ENCODE measurements around the gene TUT1. TPM values are rescaled to one million over a fixed set of nuclear protein-coding genes. Genes with fewer than 3 reads are reported as not detected.

TUT1 gene
- total RNA-seq, 1 experiment from 2014 or later = 39.3 TPM

DNA sequence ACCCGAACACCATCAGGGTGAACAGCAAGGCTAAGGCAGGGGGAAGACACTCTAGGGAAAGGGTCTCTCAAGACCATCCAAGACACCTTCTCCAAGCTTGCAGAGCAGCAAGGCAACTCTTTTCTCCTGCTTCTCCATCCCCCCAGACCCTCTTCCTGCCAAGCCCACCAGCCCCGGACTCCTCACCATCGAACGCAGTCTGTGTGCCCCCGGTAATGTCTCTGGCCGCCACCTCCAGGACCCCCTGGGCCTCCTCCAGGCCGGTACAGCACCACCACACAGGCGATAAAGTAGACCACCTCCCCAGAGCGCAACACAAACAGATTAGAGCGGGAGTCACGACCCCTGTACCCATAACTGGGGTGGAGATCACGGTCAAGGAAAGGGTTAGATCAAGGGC, 17.5 kb upstream of the TUT1 start:
- BruUV-seq (replicated peaks) = no TSS peak
- POLR2A ChIA-PET (ENCODE audit: unreplicated experiment) = no interaction called here
- CTCF ChIA-PET = no interaction called here
- no peaks in the 10 kb centered on the region for H3K27me3 ChIP-seq (ENCODE audit: insufficient read depth, low read depth)
- DNase-seq = no peak
- no peak overlapping the region for H2AFZ ChIP-seq
- no peaks in the 10 kb centered on the region for H3K9me3 ChIP-seq (ENCODE audit: insufficient read depth, low read depth)
- no peak overlapping the region for H3K27ac ChIP-seq
- H3K79me2 ChIP-seq (ENCODE audit: low read depth) = peaks cover 18% of the 10 kb centered on the region
- no peaks in the 10 kb centered on the region for H4K20me1 ChIP-seq (ENCODE audit: insufficient read depth)
- peaks cover 23% of the 10 kb centered on the region for H3K4me1 ChIP-seq (replicated peaks; ENCODE audit: insufficient read depth)
- TF ChIP-seq EZH2 (IDR thresholded peaks at IDR 0.05; ENCODE audit: low read depth) = no peak
- TF ChIP-seq, protein P1, sequence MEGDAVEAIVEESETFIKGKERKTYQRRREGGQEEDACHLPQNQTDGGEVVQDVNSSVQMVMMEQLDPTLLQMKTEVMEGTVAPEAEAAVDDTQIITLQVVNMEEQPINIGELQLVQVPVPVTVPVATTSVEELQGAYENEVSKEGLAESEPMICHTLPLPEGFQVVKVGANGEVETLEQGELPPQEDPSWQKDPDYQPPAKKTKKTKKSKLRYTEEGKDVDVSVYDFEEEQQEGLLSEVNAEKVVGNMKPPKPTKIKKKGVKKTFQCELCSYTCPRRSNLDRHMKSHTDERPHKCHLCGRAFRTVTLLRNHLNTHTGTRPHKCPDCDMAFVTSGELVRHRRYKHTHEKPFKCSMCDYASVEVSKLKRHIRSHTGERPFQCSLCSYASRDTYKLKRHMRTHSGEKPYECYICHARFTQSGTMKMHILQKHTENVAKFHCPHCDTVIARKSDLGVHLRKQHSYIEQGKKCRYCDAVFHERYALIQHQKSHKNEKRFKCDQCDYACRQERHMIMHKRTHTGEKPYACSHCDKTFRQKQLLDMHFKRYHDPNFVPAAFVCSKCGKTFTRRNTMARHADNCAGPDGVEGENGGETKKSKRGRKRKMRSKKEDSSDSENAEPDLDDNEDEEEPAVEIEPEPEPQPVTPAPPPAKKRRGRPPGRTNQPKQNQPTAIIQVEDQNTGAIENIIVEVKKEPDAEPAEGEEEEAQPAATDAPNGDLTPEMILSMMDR (conservative IDR thresholded peaks at IDR 0.05) = no peak
- H3K36me3 ChIP-seq (ENCODE audit: low read depth) = peaks cover 9% of the 10 kb centered on the region; the same call in 1 of the 2 replicates
- H3K9me2 ChIP-seq (ENCODE audit: insufficient read depth) = no peaks in the 10 kb centered on the region
- no peak overlapping the region for H3K4me3 ChIP-seq
- H3K4me2 ChIP-seq = no peak overlapping the region
- intact Hi-C loops (cut with micrococcal nuclease; ENCODE audit: unreplicated experiment) = no loop called here
- peaks cover 48% of the 10 kb centered on the region for H3F3A ChIP-seq (ENCODE audit: insufficient read depth, low read depth)

DNA sequence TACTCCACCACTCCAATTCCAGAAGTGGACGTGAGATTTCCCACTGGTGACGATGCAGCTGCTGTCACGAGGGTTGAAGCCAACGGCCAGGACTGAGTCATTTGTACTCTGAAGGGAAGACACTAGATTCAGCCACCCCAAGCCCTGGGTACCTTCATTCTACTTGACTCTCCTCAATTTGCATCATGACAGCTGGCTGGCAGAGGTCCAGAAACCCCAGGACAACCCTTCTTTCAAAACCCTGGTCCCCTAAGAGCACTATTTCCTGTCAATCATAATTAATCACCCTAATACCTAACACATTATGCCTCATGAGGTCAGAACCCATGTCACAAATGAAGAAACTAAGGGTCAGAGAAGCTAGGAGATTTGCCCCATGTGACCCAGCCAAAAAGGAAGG, 16.4 kb upstream of the TUT1 start:
- ChIA-PET POLR2A (ENCODE audit: unreplicated experiment) (no interaction called here), CTCF (no interaction called here)
- H3K9me3 ChIP-seq (ENCODE audit: insufficient read depth, low read depth) = no peaks in the 10 kb centered on the region
- intact Hi-C loops (cut with micrococcal nuclease; ENCODE audit: unreplicated experiment) = no loop called here
- H3K27me3 ChIP-seq (ENCODE audit: insufficient read depth, low read depth) = no peaks in the 10 kb centered on the region
- peaks cover 9% of the 10 kb centered on the region; the same call in 1 of the 2 replicates for H3K36me3 ChIP-seq (ENCODE audit: low read depth)
- no peak overlapping the region for H3K4me2 ChIP-seq
- no peak overlapping the region for H3K4me3 ChIP-seq
- no peak for DNase-seq
- no peaks in the 10 kb centered on the region for H3K9me2 ChIP-seq (ENCODE audit: insufficient read depth)
- no peak overlapping the region for H2AFZ ChIP-seq
- peaks cover 13% of the 10 kb centered on the region for H3K4me1 ChIP-seq (replicated peaks; ENCODE audit: insufficient read depth)
- TF ChIP-seq, protein P1 (conservative IDR thresholded peaks at IDR 0.05) = no peak
- no peak for TF ChIP-seq EZH2 (IDR thresholded peaks at IDR 0.05; ENCODE audit: low read depth)
- peaks cover 47% of the 10 kb centered on the region for H3F3A ChIP-seq (ENCODE audit: insufficient read depth, low read depth)
- no peaks in the 10 kb centered on the region for H4K20me1 ChIP-seq (ENCODE audit: insufficient read depth)
- H3K79me2 ChIP-seq (ENCODE audit: low read depth) = peaks cover 18% of the 10 kb centered on the region
- H3K27ac ChIP-seq = no peak overlapping the region
- no TSS peak for BruUV-seq (replicated peaks)

DNA sequence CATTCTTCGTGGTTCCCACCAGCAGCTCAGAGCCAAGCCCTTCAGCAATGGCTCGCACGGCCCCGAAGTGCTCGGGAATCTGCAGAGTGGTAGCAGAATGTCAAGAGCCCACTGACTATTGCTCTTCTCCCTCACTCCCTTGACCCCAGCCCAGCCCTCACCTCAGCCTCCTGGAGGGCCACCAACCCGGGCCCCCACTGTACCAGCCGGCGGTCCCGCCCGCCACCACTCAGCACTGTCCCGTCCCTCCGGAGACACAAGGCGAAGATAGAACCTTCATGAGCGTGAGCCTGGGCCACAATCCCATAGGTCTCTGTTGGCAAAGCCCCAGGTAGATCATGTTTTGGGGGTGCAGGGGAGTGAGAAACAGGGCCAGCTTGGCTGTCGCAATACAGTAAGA, 14.6 kb upstream of the TUT1 start:
- Histone ChIP-seq H3K4me1 (replicated peaks; ENCODE audit: insufficient read depth) (peaks cover 6% of the 10 kb centered on the region), H2AFZ (no peak overlapping the region), H4K20me1 (ENCODE audit: insufficient read depth) (no peaks in the 10 kb centered on the region), H3K27ac (no peak overlapping the region), H3K4me3 (no peak overlapping the region), H3K79me2 (ENCODE audit: low read depth) (peaks cover 17% of the 10 kb centered on the region), H3F3A (ENCODE audit: insufficient read depth, low read depth) (peaks cover 40% of the 10 kb centered on the region), H3K4me2 (no peak overlapping the region), H3K36me3 (ENCODE audit: low read depth) (peaks cover 9% of the 10 kb centered on the region; the same call in 1 of the 2 replicates), H3K9me2 (ENCODE audit: insufficient read depth) (no peaks in the 10 kb centered on the region), H3K9me3 (ENCODE audit: insufficient read depth, low read depth) (no peaks in the 10 kb centered on the region), H3K27me3 (ENCODE audit: insufficient read depth, low read depth) (no peaks in the 10 kb centered on the region)
- intact Hi-C loops (cut with micrococcal nuclease; ENCODE audit: unreplicated experiment) = no loop called here
- DNase-seq = no peak
- TF ChIP-seq EZH2 (IDR thresholded peaks at IDR 0.05; ENCODE audit: low read depth) = no peak
- TF ChIP-seq, protein P1 (conservative IDR thresholded peaks at IDR 0.05) = no peak
- ChIA-PET CTCF (no interaction called here), POLR2A (ENCODE audit: unreplicated experiment) (no interaction called here)
- BruUV-seq (replicated peaks) = no TSS peak
